Measurements from ENCODE around the gene PARK7.
A peak's percentile ranks its signal among the peaks of the same experiment; 100 is the strongest.

The PARK7 gene

GRCh38 chr1:8025671-8026144 lies 64.2 kb downstream of the PARK7 start:
- FAIRE-seq = no peak

GRCh38 chr1:8026153-8026975 lies 64.9 kb downstream of the PARK7 start, which contains the start of gene ERRFI1:
ERRFI1 (minus strand) TSS chr1:8026309; CDS start chr1:8015619, 10,690 bp downstream.
- FAIRE-seq = no peak

- FAIRE-seq = no peak
These were observed 65.7 kb downstream of the PARK7 start for GRCh38 chr1:8026976-8027747.

GRCh38 chr1:8027748-8028570 lies 66.4 kb downstream of the PARK7 start:
- FAIRE-seq = no peak

GRCh38 chr1:8028571-8028910 lies 67.0 kb downstream of the PARK7 start:
- FAIRE-seq = no peak

- FAIRE-seq = peak; percentile 94
These were observed 69.8 kb downstream of the PARK7 start for GRCh38 chr1:8031176-8031785.

- FAIRE-seq = no peak
These were observed 70.9 kb downstream of the PARK7 start for GRCh38 chr1:8032366-8032910.

GRCh38 chr1:8033322-8033721 lies 71.8 kb downstream of the PARK7 start:
- no peak for FAIRE-seq
